ENCODE measurements around the gene IFITM10.

- peak; percentile 88 to 95 (median 90) for TF ChIP-seq CTCF (IDR thresholded peaks at IDR 0.05)
- no peak for TF ChIP-seq POLR2A (IDR thresholded peaks at IDR 0.05)
These were observed 56.9 kb downstream of the IFITM10 start for GRCh38 chr11:1693327-1694063.
